Testis (tissue), 3 donors: Measurements from ENCODE around the gene VMAC. TPM values are rescaled to one million over a fixed set of nuclear protein-coding genes. Genes with fewer than 3 reads are reported as not detected.

Experiments used
- DNase-seq: peaks from one replicate; pipeline ENCODE4 v3.0.0-alpha.2; 2019
- H3K27ac ChIP-seq, 2 donors: fragments of 200-600 bp; sonication (generic); one replicate each; pipeline ENCODE4 v1.5.1; 2019
- H3K27me3 ChIP-seq: fragments of 200-600 bp; sonication (generic); one replicate; pipeline ENCODE4 v1.5.1; 2019
- H3K36me3 ChIP-seq: fragments of 200-600 bp; sonication (generic); one replicate; pipeline ENCODE4 v1.5.1; 2017; ENCODE audit warnings: low read depth; ENCODE audit errors: missing control alignments
- H3K4me1 ChIP-seq: fragments of 200-600 bp; sonication (generic); one replicate; pipeline ENCODE4 v1.5.1; 2019
- H3K4me3 ChIP-seq, 2 donors: fragments of 200-600 bp; sonication (generic); one replicate each; pipeline ENCODE4 v1.5.1; 2017 to 2019
- H3K9me3 ChIP-seq: fragments of 200-600 bp; sonication (generic); one replicate; pipeline ENCODE4 v1.5.1; 2017
- CTCF ChIP-seq, 3 experiments: fragments of 450-650 bp in 2 of 3; fragments of 200-600 bp in 1 of 3; sonication (generic) in 1 of 3; IDR thresholded peaks; one replicate each; pipeline ENCODE4 v1.5.1; 2016 to 2019; ENCODE audit warnings: antibody characterized with exemption in 3 of 3, mild to moderate bottlenecking in 2 of 3, moderate library complexity in 1 of 3
- POLR2A ChIP-seq: fragments of 450-650 bp; IDR thresholded peaks from one replicate; pipeline ENCODE4 v1.6.1; 2017; ENCODE audit warnings: antibody characterized with exemption, mild to moderate bottlenecking, moderate library complexity
- WGBS, 2 donors: methylation state at CpG; one replicate each; pipeline ENCODE4 v1.1.5; 2018; 5-methylcytosine and 5-hydroxymethylcytosine counted together
- intact Hi-C: fragments of 100-400 bp; cut with DNase I; formaldehyde crosslinking; loops from one replicate; pipeline ENCODE4 v1.15.1; 2023; ENCODE audit warnings: low total_unique reads
- polyA plus RNA-seq: library from polyadenylated mRNA; stranded (reverse); fragments of 350-450 nt; fragmentation: Illumina TruSeq; extraction: RNeasy Lipid Tissue Mini Kit (QIAGEN cat#74804); gene quantifications from one replicate; pipeline ENCODE4 v1.2.3, GENCODE V29; 2014; ENCODE audit warnings: low read depth, low replicate concordance; ENCODE audit not compliant: insufficient read depth
- total RNA-seq, 2 donors: library from RNA; depleted of rRNA; stranded (reverse); fragments of >200 nt; gene quantifications; one replicate each; pipeline ENCODE4 v1.2.3, GENCODE V29; 2016

VMAC gene
- total and polyA plus RNA-seq, 3 donors from 2014 or later: 3.4 to 7.7 (median 7.4) TPM

- DNase-seq: no peak
- intact Hi-C loops: no loop called here
- TF ChIP-seq CTCF (IDR thresholded peaks at IDR 0.05): no peak
- TF ChIP-seq POLR2A: no peak
- WGBS, 2 donors: 62 to 72% methylated on average over 13 to 25 of the region's 25 CpGs
- Histone ChIP-seq H3K27me3 (no peaks in the 10 kb centered on the region), H3K36me3 (no peaks in the 10 kb centered on the region), H3K4me1 (peaks cover 19% of the 10 kb centered on the region), H3K4me3 (no peak overlapping the region), H3K27ac (no peak overlapping the region), H3K9me3 (no peaks in the 10 kb centered on the region)
Measured at GRCh38 chr19:5935473-5936291, 31.0 kb downstream of the VMAC start.

GRCh38 chr19:5936292-5936592, 31.6 kb downstream of the VMAC start:
- Histone ChIP-seq H3K36me3 (no peaks in the 10 kb centered on the region), H3K27ac (no peak overlapping the region)

GRCh38 chr19:5937550-5937949, 32.9 kb downstream of the VMAC start:
- Histone ChIP-seq H3K27ac (no peak overlapping the region), H3K27me3 (no peaks in the 10 kb centered on the region), H3K9me3 (no peaks in the 10 kb centered on the region), H3K36me3 (no peaks in the 10 kb centered on the region), H3K4me1 (peaks cover 19% of the 10 kb centered on the region), H3K4me3 (no peak overlapping the region)
- WGBS, 2 donors: 84 to 85% methylated on average over 10 of the region's 10 CpGs
- TF ChIP-seq POLR2A (no peak), CTCF (IDR thresholded peaks at IDR 0.05) (no peak)
- no peak for DNase-seq
- intact Hi-C loops: no loop called here

More at GRCh38 chr19:5936292-5936592, 31.6 kb downstream of the VMAC start:
- no peaks in the 10 kb centered on the region for H3K27me3 ChIP-seq
- 89 to 94% methylated on average over 3 to 9 of the region's 9 CpGs for WGBS, 2 donors
- H3K4me3 ChIP-seq: no peak overlapping the region
- no peak for TF ChIP-seq CTCF (IDR thresholded peaks at IDR 0.05)
- TF ChIP-seq POLR2A: no peak
- intact Hi-C loops: no loop called here
- no peak for DNase-seq
- peaks cover 19% of the 10 kb centered on the region for H3K4me1 ChIP-seq
- H3K9me3 ChIP-seq: no peaks in the 10 kb centered on the region

GRCh38 chr19:5940260-5941208, 35.9 kb downstream of the VMAC start:
- Histone ChIP-seq H3K9me3 (no peaks in the 10 kb centered on the region), H3K36me3 (no peaks in the 10 kb centered on the region), H3K4me3 (no peak overlapping the region), H3K27me3 (no peaks in the 10 kb centered on the region), H3K27ac (no peak overlapping the region), H3K4me1 (peaks cover 3% of the 10 kb centered on the region)
- DNase-seq: no peak
- WGBS, 2 donors: 89 to 95% methylated on average over 14 to 21 of the region's 21 CpGs
- intact Hi-C loops: no loop called here
- TF ChIP-seq POLR2A: no peak
- no peak for TF ChIP-seq CTCF (IDR thresholded peaks at IDR 0.05)
